Stimulated activated CD8-positive, alpha-beta memory T cell treated with anti-CD3 and anti-CD28 coated beads, Interleukin-7, amount 100 ng/mL, for 48 hours (primary cell): Measurements from ENCODE around the gene RBMS1.

Experiments used
- DNase-seq, 2 donors: peaks; one replicate each; pipeline ENCODE4 v3.0.0-alpha.2; 2020; ENCODE audit warnings: low read depth in 1 of 2; ENCODE audit errors: extremely low read depth in 1 of 2

The RBMS1 gene

GRCh38 chr2:160411955-160412354 lies 81.7 kb downstream of the RBMS1 start:
- no peak for DNase-seq

GRCh38 chr2:160411167-160411566 lies 82.4 kb downstream of the RBMS1 start:
- peak in 1 of 2 donors; percentile 24 for DNase-seq

GRCh38 chr2:160409480-160409879 lies 84.1 kb downstream of the RBMS1 start:
- DNase-seq = no peak

- DNase-seq = no peak
Observed at GRCh38 chr2:160408959-160409291, 84.7 kb downstream of the RBMS1 start.

GRCh38 chr2:160408173-160408958 lies 85.2 kb downstream of the RBMS1 start:
- no peak for DNase-seq

- peak; percentile 20 to 35 for DNase-seq
Observed at GRCh38 chr2:160407393-160408172, 86.0 kb downstream of the RBMS1 start.

- peak; percentile 37 to 50 for DNase-seq
Observed at GRCh38 chr2:160406591-160407392, 86.8 kb downstream of the RBMS1 start.

DNA sequence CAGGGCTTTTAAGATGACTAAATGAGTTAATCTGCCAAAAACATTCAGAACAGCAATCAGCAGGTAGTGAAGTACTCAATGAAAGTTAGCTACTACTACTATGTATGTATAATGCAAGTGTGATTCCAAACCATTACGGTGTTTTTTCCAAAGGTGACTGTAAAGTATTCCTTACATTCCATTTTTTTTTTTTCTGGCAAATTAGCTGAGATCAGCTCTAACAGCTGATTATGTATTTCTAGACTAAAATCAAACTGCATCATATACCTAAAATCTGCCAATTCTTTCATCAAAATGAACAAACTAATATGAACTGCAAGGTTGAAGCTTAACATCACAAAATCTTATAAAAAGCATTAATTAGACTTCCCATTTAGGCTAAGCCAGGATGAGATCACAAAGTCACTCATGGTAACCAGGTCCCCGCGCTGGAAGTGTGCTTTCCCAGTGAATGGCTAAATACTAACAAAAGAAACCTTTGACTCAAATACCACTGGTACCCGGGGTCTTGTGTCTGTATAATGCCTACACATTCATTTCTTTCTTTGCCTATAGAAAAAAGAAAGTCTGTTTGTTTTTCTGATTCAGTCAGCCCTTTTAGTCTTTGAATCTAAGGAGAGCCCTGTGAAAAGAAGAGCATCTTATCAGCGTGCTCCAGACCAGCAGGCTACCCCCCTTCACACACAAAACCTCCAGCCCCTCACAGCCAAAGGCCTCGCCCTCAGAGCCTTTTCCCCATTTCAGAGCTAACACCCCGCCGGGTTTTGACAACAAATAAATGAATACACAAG lies 88.3 kb downstream of the RBMS1 start:
- no peak for DNase-seq

- no peak for DNase-seq
Observed at GRCh38 chr2:160402997-160403979, 90.3 kb downstream of the RBMS1 start.

- no peak for DNase-seq
Observed at GRCh38 chr2:160402501-160402900, 91.1 kb downstream of the RBMS1 start.

DNA sequence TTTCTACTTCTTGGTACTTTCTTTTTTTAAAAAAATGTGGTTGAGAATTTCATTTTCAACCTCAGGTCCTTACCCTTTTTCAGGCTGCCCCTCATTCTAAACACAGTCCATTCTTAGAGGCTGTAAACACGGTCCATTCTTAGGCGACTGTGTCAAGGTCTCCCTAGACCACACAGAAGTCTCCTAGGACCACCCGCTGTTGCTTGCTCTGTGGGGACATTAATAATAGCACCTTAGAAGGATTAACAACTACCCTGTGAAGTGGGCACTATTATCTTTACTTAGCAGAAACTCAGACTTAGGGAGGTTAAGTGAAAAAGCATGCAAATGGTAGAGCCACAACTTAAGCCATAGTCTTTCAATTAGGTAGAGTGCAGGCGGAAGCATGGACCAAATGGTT lies 91.7 kb downstream of the RBMS1 start:
- no peak for DNase-seq

DNA sequence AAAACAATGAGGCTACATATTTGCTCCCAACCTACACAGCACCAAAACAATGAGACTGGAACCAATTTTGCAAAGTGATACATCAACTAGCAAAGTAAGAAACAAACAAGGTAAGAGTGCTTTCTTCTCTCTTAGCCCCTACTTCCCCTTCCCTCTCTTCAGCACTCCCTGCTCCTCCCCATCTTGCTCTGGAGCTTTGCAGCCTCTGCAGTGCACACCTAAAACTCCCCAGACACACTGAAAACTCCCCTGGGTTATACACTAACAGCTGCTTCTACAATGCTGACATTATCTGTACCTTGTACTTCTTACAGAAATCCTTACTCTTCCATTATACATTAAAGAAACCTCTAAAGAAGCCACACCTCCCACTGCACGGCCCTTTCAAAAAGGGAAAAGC lies 93.7 kb downstream of the RBMS1 start:
- no peak for DNase-seq

- no peak for DNase-seq
Observed at GRCh38 chr2:160397530-160397865, 96.1 kb downstream of the RBMS1 start.

GRCh38 chr2:160394153-160394552 lies 99.5 kb downstream of the RBMS1 start:
- DNase-seq = no peak

- no peak for DNase-seq
Observed at GRCh38 chr2:160392201-160392600, 101.4 kb downstream of the RBMS1 start.

DNA sequence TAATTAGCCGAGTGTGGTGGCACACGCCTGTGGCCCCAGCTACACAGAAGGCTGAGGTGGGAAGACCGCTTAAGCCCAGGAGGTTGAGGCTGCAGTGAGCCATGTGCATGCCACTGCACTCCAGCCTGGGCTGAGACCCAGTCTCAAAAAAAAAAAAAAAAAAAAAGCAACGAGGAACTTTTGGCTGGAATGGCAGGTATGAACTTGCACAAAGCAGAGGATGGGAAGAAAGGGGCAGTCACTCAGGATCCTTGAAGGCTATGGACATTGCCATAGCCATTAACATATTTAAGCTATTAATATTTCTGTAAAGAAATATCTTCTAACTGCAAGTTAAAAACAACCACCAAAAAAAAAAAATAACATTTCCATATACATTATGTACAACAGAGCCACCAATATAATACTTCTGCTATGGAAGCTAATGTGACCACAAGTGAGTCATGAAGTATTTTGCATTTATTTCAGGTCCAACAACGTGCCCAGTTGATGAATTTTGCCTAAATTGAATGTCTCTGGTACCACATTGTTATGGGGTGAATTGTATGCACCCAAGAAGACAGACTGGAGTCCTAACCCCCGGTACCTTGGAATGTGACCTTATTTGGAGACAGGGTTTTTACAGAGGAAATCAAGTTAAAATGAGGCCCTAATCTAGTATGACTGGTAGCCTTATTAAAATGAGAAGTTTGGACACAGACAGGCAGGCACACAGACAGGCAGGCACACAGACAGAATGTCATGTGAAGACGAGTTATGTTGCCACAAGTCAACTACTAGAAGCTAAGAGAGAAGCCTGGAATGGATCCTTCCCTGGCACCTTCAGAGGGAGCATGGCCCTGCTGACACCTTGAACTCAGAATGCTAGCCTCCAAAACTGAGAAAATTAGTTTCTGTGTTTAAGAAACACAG lies 102.8 kb downstream of the RBMS1 start:
- no peak for DNase-seq

DNA sequence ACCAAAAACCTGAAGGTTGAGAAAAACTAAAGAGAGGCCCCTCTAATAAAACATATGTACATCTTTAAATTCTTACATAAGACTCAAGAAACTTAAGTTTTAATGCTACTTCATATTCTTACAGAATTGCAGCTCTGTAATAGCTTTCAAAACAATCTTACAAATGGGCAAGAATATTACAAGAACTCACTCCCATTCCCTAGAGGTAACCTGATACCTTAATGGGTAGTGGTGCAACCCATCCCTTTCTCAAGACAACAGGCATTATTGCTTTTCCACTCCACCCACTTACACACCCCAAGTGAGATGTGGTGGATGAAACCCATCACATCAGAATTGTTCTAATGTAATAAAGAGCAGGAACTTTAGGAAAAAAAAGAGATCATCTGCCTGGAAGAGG lies 103.7 kb downstream of the RBMS1 start:
- no peak for DNase-seq

GRCh38 chr2:160388464-160389263 lies 104.9 kb downstream of the RBMS1 start:
- DNase-seq = no peak
